T-helper 9 cell (primary cell): Measurements from ENCODE around the gene CUEDC2.

Source experiments
- DNase-seq: peaks from one replicate; pipeline ENCODE4 v3.0.0-alpha.2; 2020

The CUEDC2 gene

GRCh38 chr10:102409604-102410428 lies 22.6 kb downstream of the CUEDC2 start:
- no peak for DNase-seq

GRCh38 chr10:102408728-102409603 lies 23.4 kb downstream of the CUEDC2 start:
- DNase-seq, result peak; percentile 54

GRCh38 chr10:102408131-102408727 lies 24.1 kb downstream of the CUEDC2 start:
- DNase-seq, result no peak

- no peak for DNase-seq
Measured at GRCh38 chr10:102407425-102408130, 24.8 kb downstream of the CUEDC2 start.

- DNase-seq, result no peak
Measured at GRCh38 chr10:102406815-102407214, 25.6 kb downstream of the CUEDC2 start.

GRCh38 chr10:102405632-102406031 lies 26.7 kb downstream of the CUEDC2 start:
- no peak for DNase-seq

GRCh38 chr10:102405108-102405571 lies 27.2 kb downstream of the CUEDC2 start:
- no peak for DNase-seq

GRCh38 chr10:102404361-102405107 lies 27.8 kb downstream of the CUEDC2 start:
- no peak for DNase-seq

- DNase-seq, result no peak
Measured at GRCh38 chr10:102403115-102403514, 29.3 kb downstream of the CUEDC2 start.

- DNase-seq, result no peak
Measured at GRCh38 chr10:102402512-102402896, 29.9 kb downstream of the CUEDC2 start.

- DNase-seq, result no peak
Measured at GRCh38 chr10:102401735-102402511, 30.5 kb downstream of the CUEDC2 start.

GRCh38 chr10:102401342-102401654 lies 31.1 kb downstream of the CUEDC2 start:
- DNase-seq, result no peak

GRCh38 chr10:102400598-102401341 lies 31.6 kb downstream of the CUEDC2 start:
- no peak for DNase-seq

GRCh38 chr10:102400076-102400475 lies 32.3 kb downstream of the CUEDC2 start:
- no peak for DNase-seq

- peak; percentile 85 for DNase-seq
Measured at GRCh38 chr10:102399217-102400021, 33.0 kb downstream of the CUEDC2 start.

GRCh38 chr10:102398172-102399020 lies 34.0 kb downstream of the CUEDC2 start:
- DNase-seq, result no peak

GRCh38 chr10:102397222-102398171 lies 34.9 kb downstream of the CUEDC2 start:
- DNase-seq, result no peak
